ENCODE measurements around the gene FAAP100. TPM values are rescaled to one million over a fixed set of nuclear protein-coding genes. Genes with fewer than 3 reads are reported as not detected.

FAAP100 gene
- total and polyA plus RNA-seq, 12 donors: 8.7 to 30.6 (median 13.3) TPM

GRCh38 chr17:81538651-81539570, 13.2 kb downstream of the FAAP100 start:
- Histone ChIP-seq H3K36me3 (peaks cover 0 to 49% (median 11%) of the 10 kb centered on the region in 9 donors), H3K9me3 (no peaks in the 10 kb centered on the region), H3K4me3 (no peak overlapping the region), H3K27me3 (peaks cover 16 to 37% (median 36%) of the 10 kb centered on the region in 7 donors), H3K27ac (no peak overlapping the region), H3K4me1 (peaks cover 3 to 31% (median 18%) of the 10 kb centered on the region in 9 donors)
- intact Hi-C loops (cut with DNase I): loop anchor here in 3 of 10 donors (5.0 to 10.0 kb wide), 2 partner anchors 287 to 394 kb away; no protein-coding TSS in a partner anchor
- TF ChIP-seq CTCF (IDR thresholded peaks at IDR 0.05): no peak
- ATAC-seq: no peak
- DNase-seq: peak in 1 of 2 donors; percentile 8
- WGBS, 2 donors: 92% methylated on average over 26 of the region's 26 CpGs

GRCh38 chr17:81537856-81538555, 14.1 kb downstream of the FAAP100 start:
- ATAC-seq (peak in 3 of 8 donors; percentile 1 to 2 (median 2)), DNase-seq (no peak)
- Histone ChIP-seq H3K4me1 (peaks cover 3 to 22% (median 17%) of the 10 kb centered on the region in 9 donors), H3K4me3 (no peak overlapping the region), H3K27me3 (peaks cover 16 to 42% (median 40%) of the 10 kb centered on the region in 7 donors), H3K27ac (no peak overlapping the region), H3K36me3 (peaks cover 0 to 40% (median 10%) of the 10 kb centered on the region in 9 donors), H3K9me3 (no peaks in the 10 kb centered on the region)
- 76 to 77% methylated on average over 26 of the region's 26 CpGs for whole genome bisulfite sequencing, 2 donors
- intact Hi-C loops (cut with DNase I): loop anchor here in 6 of 10 donors (1.0 to 10.0 kb wide), 4 partner anchors 285 to 393 kb away; no protein-coding TSS in a partner anchor
- TF ChIP-seq CTCF (IDR thresholded peaks at IDR 0.05): no peak

GRCh38 chr17:81537343-81537855, 14.8 kb downstream of the FAAP100 start:
- peaks cover 16 to 44% (median 40%) of the 10 kb centered on the region in 7 donors for H3K27me3 ChIP-seq
- H3K9me3 ChIP-seq: no peaks in the 10 kb centered on the region
- peak; percentile 51 to 69 (median 60) for ATAC-seq
- H3K27ac ChIP-seq: no peak overlapping the region
- H3K4me3 ChIP-seq: no peak overlapping the region
- H3K36me3 ChIP-seq: peaks cover 0 to 34% (median 10%) of the 10 kb centered on the region in 9 donors
- TF ChIP-seq CTCF (IDR thresholded peaks at IDR 0.05): peak; percentile 54 to 73 (median 66)
- H3K4me1 ChIP-seq: peaks cover 3 to 18% (median 16%) of the 10 kb centered on the region in 9 donors
- 11 to 12% methylated on average over 17 of the region's 17 CpGs for WGBS, 2 donors
- intact Hi-C loops (cut with DNase I): loop anchor here in 6 of 10 donors (1.0 to 10.0 kb wide), 4 partner anchors 284 to 393 kb away; no protein-coding TSS in a partner anchor
- no peak for DNase-seq
